ENCODE results near the gene GBE1.

GBE1 gene

DNA sequence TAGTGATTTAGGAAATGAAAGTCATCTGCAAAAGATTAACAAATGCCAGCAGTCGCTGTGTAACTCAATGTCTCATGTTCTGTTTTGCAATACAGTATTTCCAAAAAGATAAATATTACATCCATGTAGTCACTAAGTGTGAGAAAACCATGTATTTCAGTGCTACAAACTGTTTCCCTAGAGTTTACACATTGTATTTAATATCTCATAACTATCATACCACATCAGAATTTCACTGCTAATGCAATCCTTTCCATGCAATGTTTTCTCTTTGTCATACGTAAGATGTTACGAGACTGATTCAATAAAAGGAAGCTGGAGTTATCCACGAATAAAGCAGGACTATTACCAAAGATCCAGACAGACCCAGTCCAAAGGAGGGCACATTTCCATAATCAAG lies 269.4 kb downstream of the GBE1 start:
- Histone ChIP-seq H3K27ac (ENCODE audit: low read length) (no peak overlapping the region), H3K27me3 (replicated peaks; ENCODE audit: insufficient read depth, low read length) (no peaks in the 10 kb centered on the region), H3K9me3 (replicated peaks; ENCODE audit: insufficient read depth, low read length) (no peaks in the 10 kb centered on the region), H3K9me2 (replicated peaks; ENCODE audit: insufficient read depth, low read length) (no peaks in the 10 kb centered on the region), H3K4me3 (ENCODE audit: low read length) (no peak overlapping the region), H3K4me2 (ENCODE audit: low read depth, low read length) (no peak overlapping the region), H3K36me3 (replicated peaks; ENCODE audit: insufficient read depth, low read length) (no peaks in the 10 kb centered on the region), H3F3A (ENCODE audit: insufficient read depth, low read length) (no peaks in the 10 kb centered on the region), H2AFZ (ENCODE audit: low read length) (no peak overlapping the region), H4K20me1 (ENCODE audit: insufficient read depth, low read length) (no peaks in the 10 kb centered on the region), H3K79me2 (ENCODE audit: low read length) (no peaks in the 10 kb centered on the region), H3K4me1 (ENCODE audit: low read length) (no peaks in the 10 kb centered on the region), H3K9ac (ENCODE audit: low read length) (no peak overlapping the region)
- no peak for DNase-seq
- TF ChIP-seq, protein P1, sequence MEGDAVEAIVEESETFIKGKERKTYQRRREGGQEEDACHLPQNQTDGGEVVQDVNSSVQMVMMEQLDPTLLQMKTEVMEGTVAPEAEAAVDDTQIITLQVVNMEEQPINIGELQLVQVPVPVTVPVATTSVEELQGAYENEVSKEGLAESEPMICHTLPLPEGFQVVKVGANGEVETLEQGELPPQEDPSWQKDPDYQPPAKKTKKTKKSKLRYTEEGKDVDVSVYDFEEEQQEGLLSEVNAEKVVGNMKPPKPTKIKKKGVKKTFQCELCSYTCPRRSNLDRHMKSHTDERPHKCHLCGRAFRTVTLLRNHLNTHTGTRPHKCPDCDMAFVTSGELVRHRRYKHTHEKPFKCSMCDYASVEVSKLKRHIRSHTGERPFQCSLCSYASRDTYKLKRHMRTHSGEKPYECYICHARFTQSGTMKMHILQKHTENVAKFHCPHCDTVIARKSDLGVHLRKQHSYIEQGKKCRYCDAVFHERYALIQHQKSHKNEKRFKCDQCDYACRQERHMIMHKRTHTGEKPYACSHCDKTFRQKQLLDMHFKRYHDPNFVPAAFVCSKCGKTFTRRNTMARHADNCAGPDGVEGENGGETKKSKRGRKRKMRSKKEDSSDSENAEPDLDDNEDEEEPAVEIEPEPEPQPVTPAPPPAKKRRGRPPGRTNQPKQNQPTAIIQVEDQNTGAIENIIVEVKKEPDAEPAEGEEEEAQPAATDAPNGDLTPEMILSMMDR (IDR thresholded peaks at IDR 0.05; ENCODE audit: low read length): no peak
- TF ChIP-seq EZH2 (optimal IDR thresholded peaks at IDR 0.05; ENCODE audit: low read depth, low read length) (no peak), EZH2phosphoT487 (IDR thresholded peaks at IDR 0.05; ENCODE audit: low read length) (no peak)

DNA sequence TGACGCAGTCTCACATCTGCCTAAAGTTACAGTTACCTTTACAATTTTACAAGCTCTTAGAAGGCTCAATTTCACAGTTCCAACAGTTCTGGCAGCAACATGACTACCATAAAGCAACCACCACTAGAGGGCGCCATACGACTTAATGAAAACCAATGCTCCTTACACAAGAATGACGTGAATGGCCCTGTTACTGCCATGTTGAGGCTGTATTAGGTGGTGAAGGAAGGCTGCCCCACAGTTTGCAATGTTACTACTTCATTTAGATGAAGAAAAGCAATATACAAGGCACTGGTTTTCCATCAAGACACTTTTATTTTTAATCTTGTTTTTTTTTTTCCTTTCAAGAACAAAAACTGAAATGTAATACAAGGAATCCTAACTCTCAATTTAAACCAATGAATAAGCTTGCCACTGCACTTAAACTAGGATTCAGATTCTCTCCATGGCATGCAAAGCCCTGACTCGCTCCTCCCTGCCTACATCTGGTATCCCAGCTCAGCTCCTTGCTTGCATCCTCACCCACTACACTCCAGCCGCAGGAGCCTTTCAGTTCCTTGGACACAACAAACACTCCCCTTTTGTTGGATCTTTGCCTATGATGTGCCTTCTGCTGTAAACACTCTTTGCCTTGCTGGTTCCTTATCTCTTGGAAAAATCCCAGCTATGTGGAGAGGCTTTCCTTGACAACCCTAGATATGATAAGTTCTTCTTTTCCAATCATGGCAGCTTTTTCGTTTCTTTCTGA lies 270.7 kb downstream of the GBE1 start:
- H3K79me2 ChIP-seq (ENCODE audit: low read length): no peaks in the 10 kb centered on the region
- no peaks in the 10 kb centered on the region for H3K27me3 ChIP-seq (replicated peaks; ENCODE audit: insufficient read depth, low read length)
- no peak for TF ChIP-seq EZH2 (optimal IDR thresholded peaks at IDR 0.05; ENCODE audit: low read depth, low read length)
- TF ChIP-seq, protein P1 (IDR thresholded peaks at IDR 0.05; ENCODE audit: low read length): peak; percentile 88
- H3K9me2 ChIP-seq (replicated peaks; ENCODE audit: insufficient read depth, low read length): no peaks in the 10 kb centered on the region
- peak; percentile 84 for DNase-seq
- H3K4me3 ChIP-seq (ENCODE audit: low read length): no peak overlapping the region
- no peak overlapping the region for H3K9ac ChIP-seq (ENCODE audit: low read length)
- H3K9me3 ChIP-seq (replicated peaks; ENCODE audit: insufficient read depth, low read length): no peaks in the 10 kb centered on the region
- no peak overlapping the region for H2AFZ ChIP-seq (ENCODE audit: low read length)
- no peak overlapping the region for H3K4me2 ChIP-seq (ENCODE audit: low read depth, low read length)
- H3K27ac ChIP-seq (ENCODE audit: low read length): no peak overlapping the region
- peaks cover 5% of the 10 kb centered on the region for H3K4me1 ChIP-seq (ENCODE audit: low read length)
- H4K20me1 ChIP-seq (ENCODE audit: insufficient read depth, low read length): no peaks in the 10 kb centered on the region
- peaks cover 5% of the 10 kb centered on the region; the same call in 1 of the 2 replicates for H3F3A ChIP-seq (ENCODE audit: insufficient read depth, low read length)
- H3K36me3 ChIP-seq (replicated peaks; ENCODE audit: insufficient read depth, low read length): no peaks in the 10 kb centered on the region

DNA sequence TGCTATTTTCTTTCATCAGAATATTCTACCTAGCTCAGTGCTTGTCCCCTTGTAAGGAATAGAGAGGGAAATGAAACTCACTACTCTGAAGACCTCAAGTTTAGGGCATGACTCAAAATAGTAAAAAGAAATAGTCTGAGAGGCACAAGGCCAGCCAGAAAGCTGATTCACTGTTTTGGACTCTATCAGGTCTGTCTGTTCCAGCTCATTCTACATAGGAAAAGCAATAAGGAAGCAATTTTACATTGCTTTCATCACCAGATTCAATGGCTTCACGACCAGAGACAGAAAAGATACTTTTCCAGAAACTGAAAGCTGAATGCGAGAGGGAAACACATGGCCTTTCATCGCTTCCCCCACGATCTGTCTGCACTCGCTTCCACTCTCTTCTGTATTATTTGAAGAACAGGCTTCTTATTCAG lies 276.0 kb downstream of the GBE1 start:
- H3K4me2 ChIP-seq (ENCODE audit: low read depth, low read length): peak overlapping the region; percentile 50
- no peaks in the 10 kb centered on the region for H4K20me1 ChIP-seq (ENCODE audit: insufficient read depth, low read length)
- no peaks in the 10 kb centered on the region for H3K9me3 ChIP-seq (replicated peaks; ENCODE audit: insufficient read depth, low read length)
- peaks cover 25% of the 10 kb centered on the region for H3K4me1 ChIP-seq (ENCODE audit: low read length)
- H3K9me2 ChIP-seq (replicated peaks; ENCODE audit: insufficient read depth, low read length): no peaks in the 10 kb centered on the region
- H3K9ac ChIP-seq (ENCODE audit: low read length): no peak overlapping the region
- peak; percentile 43 for DNase-seq
- no peaks in the 10 kb centered on the region for H3K27me3 ChIP-seq (replicated peaks; ENCODE audit: insufficient read depth, low read length)
- H2AFZ ChIP-seq (ENCODE audit: low read length): no peak overlapping the region; the same call in 1 of the 2 replicates
- H3F3A ChIP-seq (ENCODE audit: insufficient read depth, low read length): peaks cover 9% of the 10 kb centered on the region; the same call in 1 of the 2 replicates
- H3K27ac ChIP-seq (ENCODE audit: low read length): peak overlapping the region; percentile 61; the same call in 1 of the 2 replicates
- peak overlapping the region; percentile 31; the same call in 1 of the 2 replicates for H3K4me3 ChIP-seq (ENCODE audit: low read length)
- no peaks in the 10 kb centered on the region for H3K36me3 ChIP-seq (replicated peaks; ENCODE audit: insufficient read depth, low read length)
- TF ChIP-seq, protein P1 (IDR thresholded peaks at IDR 0.05; ENCODE audit: low read length): no peak
- no peak for TF ChIP-seq EZH2phosphoT487 (IDR thresholded peaks at IDR 0.05; ENCODE audit: low read length)
- H3K79me2 ChIP-seq (ENCODE audit: low read length): no peaks in the 10 kb centered on the region

Data from MM.1S (cell line).